NCI-H82 (cell line): ENCODE measurements around the gene RBBP6.
"Not testable (repeated sequence)": the region's sequence is repeated elsewhere in the genome, so short reads cannot be mapped to it uniquely, and the experiment has no call there.

Experiments
- DNase-seq: peaks from one replicate; lab custom pipeline; 2025; lab: John Stamatoyannopoulos, UW

The RBBP6 gene

DNA sequence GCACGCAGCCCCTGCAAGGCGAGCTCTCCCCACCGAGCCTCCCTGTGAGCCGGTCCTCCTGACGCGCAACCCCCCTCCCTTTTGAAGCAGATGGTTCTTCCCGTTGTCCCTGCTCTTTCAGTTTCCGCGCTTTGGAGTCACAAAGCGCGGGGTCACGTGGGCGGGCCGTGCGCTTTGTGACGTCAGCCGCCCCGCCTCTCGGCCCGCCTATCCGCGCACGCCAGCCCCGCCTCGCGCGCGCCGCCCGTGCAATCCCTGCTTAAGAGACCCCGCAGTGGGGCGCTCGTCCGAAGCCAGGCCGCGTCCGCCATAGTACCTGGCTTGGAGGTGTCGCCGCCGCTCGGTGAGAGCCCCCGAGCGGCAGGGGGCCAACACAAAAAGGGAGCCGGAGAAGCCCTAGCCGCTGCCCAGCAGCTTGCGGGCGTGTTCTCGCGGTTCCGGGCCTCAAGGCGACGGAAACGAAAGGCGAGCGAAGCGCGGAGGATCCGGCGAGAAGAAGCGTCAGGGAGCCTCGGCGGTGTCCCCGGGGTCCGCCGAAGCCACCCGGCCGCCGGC is at the start of gene RBBP6:
RBBP6 (plus strand) TSS at position 272 of the 555 bp plus-strand sequence. CDS start 1,061 bp downstream, outside the sequence.
- DNase-seq: peak; percentile 98

- DNase-seq: no peak
Measured at GRCh38 chr16:24490866-24491265, 48.5 kb upstream of the RBBP6 start.

- no peak for DNase-seq
Measured at GRCh38 chr16:24491731-24492130, 47.6 kb upstream of the RBBP6 start.

DNA sequence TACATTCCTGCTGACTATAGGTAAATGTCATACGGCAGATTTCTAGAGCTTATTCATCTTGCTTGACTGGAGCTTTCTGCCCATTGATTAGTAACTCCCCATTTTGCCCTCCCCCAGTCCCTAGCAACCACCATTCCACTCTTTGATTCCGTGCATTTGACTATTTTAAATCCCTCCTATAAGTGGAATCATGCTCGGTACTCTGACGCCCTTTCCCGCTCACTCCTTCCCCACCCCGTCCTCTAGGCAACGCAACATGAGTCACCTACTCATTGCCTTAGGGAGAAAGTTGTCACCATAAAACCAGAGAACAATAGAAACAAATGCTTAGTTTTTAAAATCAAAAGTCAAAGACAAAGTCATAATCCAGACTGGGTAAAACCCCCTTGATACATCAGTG is 45.5 kb upstream of the RBBP6 start:
- DNase-seq: no peak

- DNase-seq: not testable (repeated sequence)
Measured at GRCh38 chr16:24495207-24495606, 44.2 kb upstream of the RBBP6 start.

DNA sequence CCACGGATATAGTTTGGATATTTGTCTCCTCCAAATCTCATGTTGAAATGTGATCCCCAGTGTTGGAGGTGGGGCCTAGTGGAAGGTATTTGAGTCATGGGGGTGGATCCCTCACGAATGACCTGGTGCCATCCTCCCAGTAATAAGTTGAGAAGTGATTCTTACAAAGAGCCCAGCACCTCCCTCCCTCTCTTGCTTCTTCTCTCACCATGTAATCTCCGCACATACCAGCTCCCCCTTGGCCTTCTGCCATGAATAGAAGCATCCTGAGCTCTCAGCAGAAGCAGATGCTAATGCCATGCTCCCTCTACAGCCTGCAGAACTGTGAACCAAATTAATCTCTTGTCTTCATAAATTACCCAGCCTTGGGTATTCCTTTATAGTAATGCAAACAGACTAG is 41.9 kb upstream of the RBBP6 start:
- DNase-seq: peak; percentile 67

GRCh38 chr16:24499193-24499814 is 40.1 kb upstream of the RBBP6 start:
- peak; percentile 73 for DNase-seq

- DNase-seq: peak; percentile 83
Measured at GRCh38 chr16:24504472-24505345, 34.7 kb upstream of the RBBP6 start.

- DNase-seq: no peak
Measured at GRCh38 chr16:24505959-24506358, 33.4 kb upstream of the RBBP6 start.

DNA sequence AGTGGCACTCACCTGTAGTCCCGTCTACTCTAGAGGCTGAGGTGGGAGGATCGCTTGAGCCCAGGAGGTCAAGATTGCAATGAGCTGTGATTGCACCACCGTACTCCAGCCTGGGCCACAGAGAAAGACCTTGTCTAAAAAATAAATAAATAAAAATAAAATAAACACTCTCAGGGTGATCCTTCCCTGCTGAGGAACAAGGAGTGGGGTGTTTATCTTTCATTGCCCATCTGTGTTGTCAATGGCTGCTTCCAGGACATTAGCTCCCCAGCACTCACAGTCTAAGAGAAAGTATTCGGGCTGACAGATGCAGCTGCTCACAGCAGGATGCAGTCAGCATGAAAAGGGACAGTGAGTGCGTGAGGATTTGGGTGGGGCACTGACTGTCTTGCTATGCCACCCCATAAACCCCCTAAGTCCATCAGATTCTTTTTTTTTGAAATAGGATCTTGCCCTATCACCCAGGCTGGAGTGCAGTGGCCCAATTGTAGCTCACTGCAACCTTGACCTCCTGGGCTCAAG is 31.3 kb upstream of the RBBP6 start:
- no peak for DNase-seq

DNA sequence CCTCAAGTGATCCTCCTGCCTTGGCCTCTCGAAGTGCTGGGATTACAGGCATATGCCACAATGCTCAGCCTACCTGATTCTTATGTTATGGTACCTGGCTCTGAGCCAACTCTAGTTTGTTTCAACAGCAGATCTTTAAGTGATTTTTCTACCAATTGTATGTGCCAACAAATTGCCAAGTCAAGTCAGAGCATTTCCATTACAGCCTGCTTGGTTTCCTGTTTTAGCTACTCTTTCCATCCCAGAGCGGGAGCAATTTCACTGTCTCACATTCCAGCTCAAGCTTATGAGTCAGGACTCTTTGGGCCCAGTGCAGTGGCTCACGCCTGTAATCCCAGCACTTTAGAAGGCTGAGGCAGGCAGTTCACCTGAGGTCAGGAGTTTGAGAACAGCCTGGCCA is 30.8 kb upstream of the RBBP6 start:
- DNase-seq: peak; percentile 65

DNA sequence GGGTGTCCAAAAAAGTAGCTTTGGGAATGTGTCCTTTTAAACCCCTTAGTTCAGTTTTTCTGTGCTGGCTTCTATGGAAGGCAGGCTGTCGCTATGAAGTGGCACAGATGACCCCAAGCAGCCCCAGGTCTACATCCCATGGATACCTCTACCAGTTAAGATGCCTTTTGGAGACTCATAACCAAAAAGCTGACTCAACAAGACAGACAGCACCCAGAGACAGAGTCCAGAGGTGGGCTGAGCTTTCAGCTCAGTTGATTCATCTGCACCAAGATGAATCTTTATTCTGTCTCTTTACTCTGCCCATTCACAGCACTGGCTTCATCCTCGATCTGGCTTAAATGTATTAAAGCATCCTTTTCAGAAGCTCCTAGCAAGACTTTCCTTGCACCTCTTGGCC is 29.8 kb upstream of the RBBP6 start:
- DNase-seq: no peak

GRCh38 chr16:24511174-24511573 is 28.2 kb upstream of the RBBP6 start:
- no peak for DNase-seq

GRCh38 chr16:24511792-24512191 is 27.6 kb upstream of the RBBP6 start:
- no peak for DNase-seq

DNA sequence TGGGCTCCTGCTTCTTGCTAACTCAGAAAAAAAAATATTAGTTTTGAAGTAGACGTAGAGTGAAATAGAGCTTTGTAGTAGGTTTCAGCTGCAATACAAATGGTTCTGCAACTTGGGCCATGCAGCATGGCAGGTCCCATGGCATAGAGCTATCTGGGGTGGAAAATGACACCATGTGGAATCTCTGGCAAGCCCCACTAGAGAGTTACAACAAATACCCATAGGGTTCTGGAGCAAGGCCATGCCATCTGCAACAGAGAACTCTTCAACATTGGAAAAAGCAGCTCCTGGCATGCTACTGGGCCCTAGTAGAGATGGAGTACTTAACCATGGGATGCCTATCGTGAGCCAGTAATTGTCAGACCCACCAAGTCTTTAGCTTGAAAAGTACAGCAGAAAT is 25.3 kb upstream of the RBBP6 start:
- DNase-seq: no peak

DNA sequence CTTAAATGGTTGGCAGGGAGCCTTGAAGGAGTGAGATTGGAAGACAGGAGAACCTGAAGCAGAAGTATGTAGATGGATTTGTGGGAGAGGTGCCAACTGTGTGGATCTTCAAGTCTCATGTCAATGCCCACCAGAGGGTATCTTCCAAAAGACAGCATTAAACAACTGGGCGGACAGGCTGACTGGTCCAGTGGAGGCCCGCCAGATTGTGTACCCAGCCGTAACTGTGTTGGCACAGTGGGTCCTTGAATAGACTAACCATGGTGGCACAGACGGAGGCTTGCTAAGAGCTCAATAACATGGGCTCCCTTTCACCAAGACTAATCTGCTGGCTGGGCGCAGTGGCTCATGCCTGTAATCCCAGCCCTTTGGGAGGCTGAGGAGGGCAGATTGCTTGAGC is 24.2 kb upstream of the RBBP6 start:
- no peak for DNase-seq

GRCh38 chr16:24516900-24517669 is 22.3 kb upstream of the RBBP6 start:
- peak; percentile 92 for DNase-seq

- no peak for DNase-seq
Measured at GRCh38 chr16:24518498-24518897, 20.9 kb upstream of the RBBP6 start.

GRCh38 chr16:24520983-24521382 is 18.4 kb upstream of the RBBP6 start:
- DNase-seq: no peak

GRCh38 chr16:24522751-24523150 is 16.6 kb upstream of the RBBP6 start:
- no peak for DNase-seq

DNA sequence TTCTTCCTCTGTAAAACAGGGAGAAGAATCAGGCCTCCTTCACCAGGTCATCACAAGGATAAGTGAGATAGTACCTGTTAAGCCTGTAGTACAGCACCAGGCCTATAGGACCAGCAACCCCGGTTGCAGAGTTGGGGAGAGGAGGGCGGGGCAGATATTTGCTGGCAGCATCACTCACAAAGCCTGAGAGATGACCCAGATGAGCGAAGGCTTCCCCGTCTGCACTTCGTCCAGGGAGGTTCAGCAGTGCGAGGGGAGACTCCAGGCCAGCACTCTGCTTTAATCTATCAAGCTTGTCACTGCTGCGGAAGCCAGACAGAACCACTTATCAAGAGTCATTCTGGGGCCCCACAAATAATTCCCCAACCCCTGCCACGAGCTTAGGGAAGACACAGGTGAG is 15.8 kb upstream of the RBBP6 start:
- peak; percentile 59 for DNase-seq
